Liver (tissue), 3 donors: ENCODE data around the gene ANGPTL4.

ENCODE experiments used
- EGR1 ChIP-seq, 2 donors: IDR thresholded peaks; 2 replicates each; pipeline ENCODE4 v1.6.1; 2016 to 2018; ENCODE audit warnings: antibody characterized with exemption in 2 of 2, low read depth in 2 of 2
- FOXA1 ChIP-seq: IDR thresholded peaks from 2 replicates; pipeline ENCODE4 v1.6.1; 2016; ENCODE audit warnings: antibody characterized with exemption
- GABPA ChIP-seq, 2 donors: IDR thresholded peaks in 1 of 2; conservative IDR thresholded peaks in 1 of 2; 2 replicates each; pipeline ENCODE4 v1.6.1; 2016; ENCODE audit warnings: antibody characterized with exemption in 2 of 2, mild to moderate bottlenecking in 1 of 2, moderate library complexity in 1 of 2
- JUND ChIP-seq, 2 donors: IDR thresholded peaks; 2 replicates each; pipeline ENCODE4 v1.6.1; 2016; ENCODE audit warnings: antibody characterized with exemption in 2 of 2
- RAD21 ChIP-seq, 2 donors: IDR thresholded peaks; 2 replicates each; pipeline ENCODE4 v1.6.1; 2016; ENCODE audit warnings: antibody characterized with exemption in 2 of 2, mild to moderate bottlenecking in 2 of 2
- SP1 ChIP-seq: IDR thresholded peaks from 2 replicates; pipeline ENCODE4 v1.6.1; 2018; ENCODE audit warnings: antibody characterized with exemption, mild to moderate bottlenecking
- TAF1 ChIP-seq: conservative IDR thresholded peaks from 2 replicates; pipeline ENCODE4 v1.6.1; 2016; ENCODE audit warnings: antibody characterized with exemption, mild to moderate bottlenecking
- YY1 ChIP-seq: IDR thresholded peaks from 2 replicates; pipeline ENCODE4 v1.6.1; 2016; ENCODE audit warnings: antibody characterized with exemption, mild to moderate bottlenecking
- TF ChIP-seq, protein P1 (sequence below): fragments of 150-350 bp; IDR thresholded peaks from 2 replicates; pipeline ENCODE4 v1.5.1; 2017; ENCODE audit warnings: improper control_type of control experiment, low read depth, low read length; ENCODE audit not compliant: missing input control
- TF ChIP-seq, protein P2 (sequence below): IDR thresholded peaks from 2 replicates; pipeline ENCODE4 v1.6.1; 2016; ENCODE audit warnings: antibody characterized with exemption, mild to moderate bottlenecking
- TF ChIP-seq, protein P3 (sequence below): IDR thresholded peaks from 2 replicates; pipeline ENCODE4 v1.6.1; 2016; ENCODE audit warnings: antibody characterized with exemption
- donor health status: healthy.
- donor health status: healthy.

DNA sequence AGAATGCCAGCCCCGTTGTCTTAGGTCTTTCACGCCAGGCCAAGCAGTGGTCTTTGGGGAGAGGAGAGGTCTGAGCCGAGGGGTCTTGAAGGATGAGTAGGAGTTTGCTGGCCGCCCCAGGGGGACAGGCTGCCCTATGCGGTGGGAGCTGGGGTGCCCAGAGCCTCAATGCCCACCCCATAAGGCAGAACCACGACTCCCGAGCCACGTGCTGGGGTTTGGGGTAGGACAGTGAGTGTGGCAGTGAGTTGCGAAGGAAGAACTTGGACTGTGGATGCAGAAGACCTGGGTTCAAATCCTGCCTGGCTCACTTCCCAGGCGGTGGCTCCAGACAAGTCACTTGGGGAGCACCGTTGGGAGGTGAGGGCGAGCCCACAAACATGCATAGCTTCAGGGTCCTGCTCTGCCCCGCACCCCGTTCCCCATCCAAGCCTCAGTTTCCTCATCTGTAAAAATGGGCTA is 31.7 kb downstream of the ANGPTL4 start:
- TF ChIP-seq, protein P1, sequence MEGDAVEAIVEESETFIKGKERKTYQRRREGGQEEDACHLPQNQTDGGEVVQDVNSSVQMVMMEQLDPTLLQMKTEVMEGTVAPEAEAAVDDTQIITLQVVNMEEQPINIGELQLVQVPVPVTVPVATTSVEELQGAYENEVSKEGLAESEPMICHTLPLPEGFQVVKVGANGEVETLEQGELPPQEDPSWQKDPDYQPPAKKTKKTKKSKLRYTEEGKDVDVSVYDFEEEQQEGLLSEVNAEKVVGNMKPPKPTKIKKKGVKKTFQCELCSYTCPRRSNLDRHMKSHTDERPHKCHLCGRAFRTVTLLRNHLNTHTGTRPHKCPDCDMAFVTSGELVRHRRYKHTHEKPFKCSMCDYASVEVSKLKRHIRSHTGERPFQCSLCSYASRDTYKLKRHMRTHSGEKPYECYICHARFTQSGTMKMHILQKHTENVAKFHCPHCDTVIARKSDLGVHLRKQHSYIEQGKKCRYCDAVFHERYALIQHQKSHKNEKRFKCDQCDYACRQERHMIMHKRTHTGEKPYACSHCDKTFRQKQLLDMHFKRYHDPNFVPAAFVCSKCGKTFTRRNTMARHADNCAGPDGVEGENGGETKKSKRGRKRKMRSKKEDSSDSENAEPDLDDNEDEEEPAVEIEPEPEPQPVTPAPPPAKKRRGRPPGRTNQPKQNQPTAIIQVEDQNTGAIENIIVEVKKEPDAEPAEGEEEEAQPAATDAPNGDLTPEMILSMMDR: no peak
- TF ChIP-seq GABPA (IDR thresholded peaks at IDR 0.05 in 1 of 2, conservative IDR thresholded peaks at IDR 0.05 in 1 of 2) (no peak), FOXA1 (no peak), JUND (IDR thresholded peaks at IDR 0.05) (no peak), EGR1 (IDR thresholded peaks at IDR 0.05; ENCODE audit: low read depth in 2 of 2) (no peak), SP1 (no peak), RAD21 (IDR thresholded peaks at IDR 0.05) (no peak), YY1 (no peak), TAF1 (no peak)
- TF ChIP-seq, protein P2, sequence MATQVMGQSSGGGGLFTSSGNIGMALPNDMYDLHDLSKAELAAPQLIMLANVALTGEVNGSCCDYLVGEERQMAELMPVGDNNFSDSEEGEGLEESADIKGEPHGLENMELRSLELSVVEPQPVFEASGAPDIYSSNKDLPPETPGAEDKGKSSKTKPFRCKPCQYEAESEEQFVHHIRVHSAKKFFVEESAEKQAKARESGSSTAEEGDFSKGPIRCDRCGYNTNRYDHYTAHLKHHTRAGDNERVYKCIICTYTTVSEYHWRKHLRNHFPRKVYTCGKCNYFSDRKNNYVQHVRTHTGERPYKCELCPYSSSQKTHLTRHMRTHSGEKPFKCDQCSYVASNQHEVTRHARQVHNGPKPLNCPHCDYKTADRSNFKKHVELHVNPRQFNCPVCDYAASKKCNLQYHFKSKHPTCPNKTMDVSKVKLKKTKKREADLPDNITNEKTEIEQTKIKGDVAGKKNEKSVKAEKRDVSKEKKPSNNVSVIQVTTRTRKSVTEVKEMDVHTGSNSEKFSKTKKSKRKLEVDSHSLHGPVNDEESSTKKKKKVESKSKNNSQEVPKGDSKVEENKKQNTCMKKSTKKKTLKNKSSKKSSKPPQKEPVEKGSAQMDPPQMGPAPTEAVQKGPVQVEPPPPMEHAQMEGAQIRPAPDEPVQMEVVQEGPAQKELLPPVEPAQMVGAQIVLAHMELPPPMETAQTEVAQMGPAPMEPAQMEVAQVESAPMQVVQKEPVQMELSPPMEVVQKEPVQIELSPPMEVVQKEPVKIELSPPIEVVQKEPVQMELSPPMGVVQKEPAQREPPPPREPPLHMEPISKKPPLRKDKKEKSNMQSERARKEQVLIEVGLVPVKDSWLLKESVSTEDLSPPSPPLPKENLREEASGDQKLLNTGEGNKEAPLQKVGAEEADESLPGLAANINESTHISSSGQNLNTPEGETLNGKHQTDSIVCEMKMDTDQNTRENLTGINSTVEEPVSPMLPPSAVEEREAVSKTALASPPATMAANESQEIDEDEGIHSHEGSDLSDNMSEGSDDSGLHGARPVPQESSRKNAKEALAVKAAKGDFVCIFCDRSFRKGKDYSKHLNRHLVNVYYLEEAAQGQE: no peak
- TF ChIP-seq, protein P3, sequence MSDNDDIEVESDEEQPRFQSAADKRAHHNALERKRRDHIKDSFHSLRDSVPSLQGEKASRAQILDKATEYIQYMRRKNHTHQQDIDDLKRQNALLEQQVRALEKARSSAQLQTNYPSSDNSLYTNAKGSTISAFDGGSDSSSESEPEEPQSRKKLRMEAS: no peak
